ENCODE results near the gene FCER1G. TPM values are rescaled to one million over a fixed set of nuclear protein-coding genes. Genes with fewer than 3 reads are reported as not detected.

Gene FCER1G
- total and polyA plus RNA-seq, 9 of the 15 experiments (the other 6 are each of a cell fraction or from before 2014, with no cell fraction given), result 0.15 to 0.69 (median 0.31) TPM; not detected in 2

GRCh38 chr1:161196111-161196510 lies 19.0 kb upstream of the FCER1G start (continued):
- TF ChIP-seq SFPQ (IDR thresholded peaks at IDR 0.05; ENCODE audit: low read depth, low read length) (no peak), CTCF (IDR thresholded peaks at IDR 0.05 in 2 of 3, conservative IDR thresholded peaks at IDR 0.05 in 1 of 3; ENCODE audit: insufficient read depth in 2 of 3, low read depth in 1 of 3, low read length in 3 of 3) (no peak), ZNF282 (CRISPR knock-in tag; IDR thresholded peaks at IDR 0.05) (no peak), ZBTB9 (CRISPR knock-in tag; IDR thresholded peaks at IDR 0.05) (no peak), TAF7 (tag; IDR thresholded peaks at IDR 0.05) (no peak), SMC3 (conservative IDR thresholded peaks at IDR 0.05; ENCODE audit: insufficient read depth, low read depth, low read length) (no peak), NFATC3 (IDR thresholded peaks at IDR 0.05) (no peak), ZNF311 (CRISPR knock-in tag; IDR thresholded peaks at IDR 0.05) (no peak)
